WERI-Rb-1 (cell line): ENCODE data around the gene TMEM108.

Experiments used
- DNase-seq: peaks from one replicate; pipeline ENCODE4 v3.0.0-alpha.2; 2020
- H3K27ac ChIP-seq: fragments of 250-450 bp; sonication (Bioruptor Pico); 2 replicates; pipeline ENCODE4 v1.5.1; 2020; ENCODE audit warnings: mild to moderate bottlenecking, moderate library complexity
- H3K27me3 ChIP-seq: fragments of 250-450 bp; sonication (Bioruptor Pico); 2 replicates; pipeline ENCODE4 v1.5.1; 2021; ENCODE audit warnings: mild to moderate bottlenecking, low read depth, moderate library complexity; ENCODE audit not compliant: insufficient read depth, severe bottlenecking
- H3K36me3 ChIP-seq: fragments of 250-450 bp; sonication (Bioruptor Pico); 2 replicates; pipeline ENCODE4 v1.5.1; 2020; ENCODE audit warnings: mild to moderate bottlenecking, moderate library complexity
- H3K4me3 ChIP-seq: 2 replicates; pipeline ENCODE4 v1.5.1; 2011; ENCODE audit warnings: low read depth, mild to moderate bottlenecking, control low read depth, low read length
- H3K9me3 ChIP-seq: fragments of 250-450 bp; sonication (Bioruptor Pico); 2 replicates; pipeline ENCODE4 v1.5.1; 2021; ENCODE audit warnings: mild to moderate bottlenecking, moderate library complexity; ENCODE audit not compliant: severe bottlenecking
- TF ChIP-seq, protein P1 (sequence below): IDR thresholded peaks from 2 replicates; pipeline ENCODE4 v1.5.1; 2011; ENCODE audit warnings: low read depth, mild to moderate bottlenecking, control low read depth, inconsistent platforms, low read length

The TMEM108 gene

DNA sequence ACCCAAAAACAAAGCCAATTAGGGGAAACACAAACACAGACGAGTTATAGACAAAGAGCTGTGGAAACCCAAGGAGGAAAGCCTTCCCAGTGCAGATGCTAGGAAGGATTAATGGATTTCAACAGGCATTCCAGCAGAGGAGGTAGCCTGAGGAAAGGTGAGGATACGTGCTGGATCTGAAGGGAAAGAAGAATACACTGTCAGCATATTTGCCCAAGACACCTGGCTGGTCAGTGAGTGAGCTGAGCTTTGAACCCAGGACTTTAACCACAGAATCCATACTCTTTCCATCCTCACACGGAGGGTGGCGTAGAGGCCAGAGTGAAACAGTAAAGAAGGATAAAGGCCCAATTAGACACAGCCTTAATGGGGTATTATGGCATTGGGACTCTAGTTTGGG lies 352.5 kb downstream of the TMEM108 start:
- H3K9me3 ChIP-seq = no peaks in the 10 kb centered on the region
- no peaks in the 10 kb centered on the region for H3K27me3 ChIP-seq
- H3K27ac ChIP-seq = no peak overlapping the region
- H3K36me3 ChIP-seq = no peaks in the 10 kb centered on the region
- H3K4me3 ChIP-seq = no peak overlapping the region
- TF ChIP-seq, protein P1, sequence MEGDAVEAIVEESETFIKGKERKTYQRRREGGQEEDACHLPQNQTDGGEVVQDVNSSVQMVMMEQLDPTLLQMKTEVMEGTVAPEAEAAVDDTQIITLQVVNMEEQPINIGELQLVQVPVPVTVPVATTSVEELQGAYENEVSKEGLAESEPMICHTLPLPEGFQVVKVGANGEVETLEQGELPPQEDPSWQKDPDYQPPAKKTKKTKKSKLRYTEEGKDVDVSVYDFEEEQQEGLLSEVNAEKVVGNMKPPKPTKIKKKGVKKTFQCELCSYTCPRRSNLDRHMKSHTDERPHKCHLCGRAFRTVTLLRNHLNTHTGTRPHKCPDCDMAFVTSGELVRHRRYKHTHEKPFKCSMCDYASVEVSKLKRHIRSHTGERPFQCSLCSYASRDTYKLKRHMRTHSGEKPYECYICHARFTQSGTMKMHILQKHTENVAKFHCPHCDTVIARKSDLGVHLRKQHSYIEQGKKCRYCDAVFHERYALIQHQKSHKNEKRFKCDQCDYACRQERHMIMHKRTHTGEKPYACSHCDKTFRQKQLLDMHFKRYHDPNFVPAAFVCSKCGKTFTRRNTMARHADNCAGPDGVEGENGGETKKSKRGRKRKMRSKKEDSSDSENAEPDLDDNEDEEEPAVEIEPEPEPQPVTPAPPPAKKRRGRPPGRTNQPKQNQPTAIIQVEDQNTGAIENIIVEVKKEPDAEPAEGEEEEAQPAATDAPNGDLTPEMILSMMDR = no peak
- no peak for DNase-seq

DNA sequence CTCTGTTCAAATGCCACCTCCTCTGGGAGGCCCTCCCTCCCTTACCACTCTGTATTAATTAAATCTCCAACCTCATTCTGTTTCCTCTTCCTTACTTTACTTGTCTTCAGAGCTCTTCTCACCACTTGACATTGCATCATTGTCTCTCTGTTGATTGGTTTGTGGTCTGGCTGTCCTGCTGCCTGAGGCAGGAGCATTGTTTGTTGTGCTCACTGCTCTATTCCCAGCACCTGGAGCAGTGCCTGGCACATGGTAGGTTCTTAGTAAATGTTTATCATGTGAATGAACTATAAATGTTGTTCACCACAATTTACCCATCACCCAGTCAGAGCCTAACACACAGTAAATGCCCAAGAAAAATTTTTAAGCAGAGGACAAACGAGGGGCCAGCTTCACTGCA lies 355.0 kb downstream of the TMEM108 start:
- H3K27ac ChIP-seq = no peak overlapping the region
- H3K36me3 ChIP-seq = no peaks in the 10 kb centered on the region
- H3K9me3 ChIP-seq = no peaks in the 10 kb centered on the region
- no peaks in the 10 kb centered on the region for H3K27me3 ChIP-seq
- TF ChIP-seq, protein P1 = no peak
- no peak for DNase-seq
- H3K4me3 ChIP-seq = no peak overlapping the region

DNA sequence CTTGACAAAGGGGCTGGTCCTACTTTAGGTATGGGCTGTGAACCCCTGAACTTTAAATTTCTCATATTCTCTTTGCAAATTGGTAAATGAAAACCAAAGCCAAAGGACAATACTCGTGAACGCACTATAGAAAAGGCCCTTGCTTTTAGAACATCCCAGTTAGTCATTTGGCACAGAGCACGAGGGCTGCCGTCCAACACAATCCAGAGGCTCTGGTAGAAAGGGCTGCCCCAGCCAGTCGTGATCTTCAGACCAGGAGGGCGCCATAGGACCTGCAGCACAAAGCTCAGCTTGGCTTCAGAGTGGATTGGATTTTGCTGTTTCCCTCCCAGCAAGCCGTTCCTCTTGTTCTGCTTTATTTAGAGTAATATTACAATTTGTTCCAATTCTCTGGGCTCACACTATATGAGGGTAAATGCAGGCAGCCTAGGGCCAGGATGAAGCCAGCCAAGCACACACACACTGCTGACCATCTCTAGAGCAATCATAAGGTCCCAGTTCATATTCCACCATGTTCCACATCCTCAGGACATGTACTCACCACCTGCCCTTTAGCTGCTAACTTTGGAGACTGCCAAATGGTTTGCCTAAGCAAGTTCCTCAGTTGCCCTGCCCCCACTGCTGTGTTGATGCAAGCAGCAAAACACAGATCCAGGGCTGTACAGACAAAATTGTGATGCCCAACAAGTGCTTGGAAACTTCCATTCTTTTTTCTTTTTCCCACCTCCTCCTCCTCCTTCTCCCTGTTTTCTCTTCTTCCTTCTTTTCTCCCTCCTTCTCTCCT lies 355.7 kb downstream of the TMEM108 start:
- H3K27me3 ChIP-seq = no peaks in the 10 kb centered on the region
- TF ChIP-seq, protein P1 = no peak
- DNase-seq = no peak

DNA sequence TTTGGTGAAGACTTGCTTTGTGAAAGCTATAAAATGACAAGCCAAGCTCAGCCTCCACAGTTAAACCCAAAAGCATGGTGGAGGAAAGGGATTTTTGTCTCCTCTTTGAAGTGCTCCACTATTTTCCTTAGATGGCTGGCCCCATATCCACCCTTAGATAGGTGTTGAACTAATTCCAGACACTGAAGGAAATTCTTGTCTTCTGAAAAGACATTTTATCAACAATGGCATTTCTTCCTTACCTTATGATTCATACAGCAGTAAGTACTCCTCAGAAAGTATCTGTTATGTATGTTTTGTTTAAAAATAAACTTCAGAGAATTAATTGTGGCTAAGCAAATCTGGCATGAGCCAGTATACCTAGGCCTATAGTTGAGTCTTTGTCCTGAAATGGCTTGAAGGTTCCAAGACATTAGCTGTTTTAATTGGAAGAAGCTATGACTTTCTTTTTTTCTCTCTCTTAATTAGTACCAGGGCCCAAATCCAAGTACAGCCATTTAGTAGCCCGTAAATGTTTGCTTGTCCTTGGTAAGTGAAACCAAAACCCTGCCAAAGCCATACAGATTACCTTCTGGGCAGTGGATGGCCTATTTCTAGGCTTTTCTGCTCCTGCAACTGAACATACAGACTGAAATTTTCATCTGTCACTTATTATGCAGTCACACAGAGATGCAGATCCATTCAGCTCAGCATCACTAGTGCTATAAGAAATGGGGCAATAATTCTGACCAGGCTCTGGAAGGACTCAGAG lies 356.5 kb downstream of the TMEM108 start:
- TF ChIP-seq, protein P1 = no peak
- H3K27me3 ChIP-seq = no peaks in the 10 kb centered on the region
- no peaks in the 10 kb centered on the region for H3K9me3 ChIP-seq
- no peak overlapping the region for H3K27ac ChIP-seq
- no peaks in the 10 kb centered on the region for H3K36me3 ChIP-seq
- H3K4me3 ChIP-seq = no peak overlapping the region
- DNase-seq = no peak

More for the DNA sequence above, 355.7 kb downstream of the TMEM108 start:
- no peak overlapping the region for H3K27ac ChIP-seq
- H3K4me3 ChIP-seq = no peak overlapping the region
- H3K36me3 ChIP-seq = no peaks in the 10 kb centered on the region
- no peaks in the 10 kb centered on the region for H3K9me3 ChIP-seq

DNA sequence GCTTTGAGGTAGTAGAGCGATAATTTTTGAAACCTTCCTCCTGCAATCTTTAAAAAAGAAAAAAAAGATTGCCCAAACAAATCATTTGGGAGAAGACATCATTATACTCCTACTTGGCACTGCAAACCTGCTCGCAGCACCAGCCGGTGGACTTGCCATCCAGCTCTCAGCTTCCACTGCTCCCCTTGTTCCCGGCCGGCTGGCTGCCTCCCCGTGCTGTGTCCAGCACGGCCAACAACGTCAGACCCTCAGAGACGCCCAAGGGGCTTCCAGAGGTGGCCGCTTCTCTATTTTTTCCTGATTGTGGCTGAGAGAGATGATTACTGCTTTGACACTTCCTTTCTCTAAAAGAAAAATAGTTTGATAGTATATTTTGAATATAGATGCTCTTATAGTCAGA lies 358.7 kb downstream of the TMEM108 start:
- TF ChIP-seq, protein P1 = no peak
- no peak overlapping the region for H3K4me3 ChIP-seq
- H3K27me3 ChIP-seq = no peaks in the 10 kb centered on the region
- H3K9me3 ChIP-seq = no peaks in the 10 kb centered on the region
- H3K36me3 ChIP-seq = no peaks in the 10 kb centered on the region
- no peak overlapping the region for H3K27ac ChIP-seq
- no peak for DNase-seq
